GM12878 (cell line): ENCODE results near the gene PTPRU. TPM values are rescaled to one million over a fixed set of nuclear protein-coding genes. Genes with fewer than 3 reads are reported as not detected.

ENCODE experiments used
- ATAC-seq: fragments of 200-7000 bp; cut with Tn5 transposase; 3 replicates; pipeline ENCODE4 v1.9.1; 2020; ENCODE audit warnings: mild to moderate bottlenecking, moderate library complexity
- BruUV-seq: library from RNA; stranded (reverse); fragments of 400-500 nt; replicated peaks from 2 replicates; lab custom pipeline; 2021; lab: Mats Ljungman, UMichigan
- CTCF ChIA-PET: fragments of 300-600 bp; sonication (Branson Sonifier 250); formaldehyde crosslinking; extraction: SDS; loops from one replicate; lab custom pipeline; 2021; ENCODE audit warnings: inconsistent platforms; lab: Yijun Ruan, JAX
- POLR2A ChIA-PET: fragments of 350-600 bp; formaldehyde crosslinking; extraction: SDS; loops from one replicate; lab custom pipeline; 2021; ENCODE audit warnings: inconsistent platforms; lab: Charles Lee
- RAD21 ChIA-PET: fragments of 300-600 bp; sonication (Branson Sonifier 250); formaldehyde crosslinking; loops from one replicate; lab custom pipeline; 2023; ENCODE audit warnings: antibody characterized with exemption; ENCODE audit not compliant: unreplicated experiment; lab: Charles Lee
- SMC1A ChIA-PET: fragments of 300-600 bp; sonication (Branson Sonifier 250); formaldehyde crosslinking; loops from one replicate; lab custom pipeline; 2023; ENCODE audit not compliant: unreplicated experiment, uncharacterized antibody; lab: Charles Lee
- DNase-seq: peaks from one replicate; pipeline ENCODE4 v3.0.0-alpha.2; 2011; ENCODE audit warnings: low read depth, low spot score
- FAIRE-seq: peaks from 3 replicates; lab custom pipeline; 2011; peaks lifted over from hg19 to GRCh38; lab: Jason Lieb, UNC
- H2AFZ ChIP-seq: 2 replicates; pipeline ENCODE4 v1.6.0; 2011; ENCODE audit warnings: low read depth, low read length, control low read depth; ENCODE audit not compliant: control insufficient read depth
- H3K27ac ChIP-seq: 2 replicates; pipeline ENCODE4 v1.5.1; 2011; ENCODE audit warnings: control low read depth; ENCODE audit not compliant: control insufficient read depth, insufficient read depth
- H3K27me3 ChIP-seq, 2 experiments: replicated peaks in 1 of 2; 2 replicates each; pipeline versions ENCODE4 v1.6.0 to v1.6.1; 2011; ENCODE audit warnings: low read length in 1 of 2; ENCODE audit not compliant: control insufficient read depth in 2 of 2, insufficient read depth in 2 of 2
- H3K36me3 ChIP-seq, 2 experiments: 2 replicates each; pipeline ENCODE4 v1.5.1; 2011; ENCODE audit warnings: low read length in 1 of 2; ENCODE audit not compliant: control insufficient read depth in 2 of 2, insufficient read depth in 2 of 2
- H3K4me1 ChIP-seq: 2 replicates; pipeline ENCODE4 v1.6.1; 2011; ENCODE audit warnings: mild to moderate bottlenecking, low read length, moderate library complexity, mixed read lengths; ENCODE audit not compliant: control insufficient read depth, insufficient read depth
- H3K4me2 ChIP-seq: 2 replicates; pipeline ENCODE4 v1.6.0; 2011; ENCODE audit warnings: control low read depth; ENCODE audit not compliant: control insufficient read depth, insufficient read depth
- H3K4me3 ChIP-seq: fragments of 200-600 bp; sonication (generic); 2 replicates; pipeline ENCODE4 v1.5.1; 2016
- H3K79me2 ChIP-seq: 2 replicates; pipeline ENCODE4 v1.6.0; 2011; ENCODE audit warnings: low read length; ENCODE audit not compliant: control insufficient read depth, insufficient read depth
- H3K9ac ChIP-seq: 2 replicates; pipeline ENCODE4 v1.8.0; 2011; ENCODE audit warnings: low read length, control low read depth, mixed read lengths; ENCODE audit not compliant: control insufficient read depth, insufficient read depth
- H3K9me3 ChIP-seq: replicated peaks from 3 replicates; pipeline ENCODE4 v1.5.1; 2011; ENCODE audit warnings: mild to moderate bottlenecking, low read length; ENCODE audit not compliant: control insufficient read depth, insufficient read depth
- H4K20me1 ChIP-seq: 2 replicates; pipeline ENCODE4 v1.6.0; 2011; ENCODE audit not compliant: control insufficient read depth, insufficient read depth
- BACH1 ChIP-seq: fragments of 450-650 bp; IDR thresholded peaks from 2 replicates; pipeline ENCODE4 v1.6.1; 2017; ENCODE audit warnings: mild to moderate bottlenecking, borderline replicate concordance
- MLLT1 ChIP-seq: fragments of 450-650 bp; IDR thresholded peaks from 2 replicates; pipeline ENCODE4 v1.6.1; 2016; ENCODE audit warnings: mild to moderate bottlenecking
- MYC ChIP-seq: IDR thresholded peaks from 2 replicates; pipeline ENCODE4 v1.6.1; 2011; ENCODE audit warnings: mild to moderate bottlenecking, low read length, moderate library complexity, inconsistent platforms; ENCODE audit not compliant: insufficient read depth, insufficient replicate concordance, insufficient read length, severe bottlenecking
- PAX5 ChIP-seq: IDR thresholded peaks from 2 replicates; pipeline ENCODE4 v1.6.1; 2011; ENCODE audit warnings: low read depth, low read length, borderline replicate concordance
- ZSCAN29 ChIP-seq: fragments of 450-650 bp; IDR thresholded peaks from 2 replicates; pipeline ENCODE4 v1.6.1; 2017; ENCODE audit warnings: mild to moderate bottlenecking, moderate library complexity
- WGBS: methylation state at CpG from one replicate; pipeline ENCODE4 v1.1.6; 2016; ENCODE audit warnings: low lambda C conversion rate; ENCODE audit not compliant: insufficient replicate concordance, insufficient coverage; ENCODE audit errors: missing lambda C conversion rate; 5-methylcytosine and 5-hydroxymethylcytosine counted together
- in situ Hi-C: fragments of 300-500 bp; cut with MboI; formaldehyde crosslinking; loops from 9 replicates; pipeline ENCODE4 v1.14.3; 2018; ENCODE audit warnings: mixed read lengths
- intact Hi-C: fragments of 100-400 bp; cut with micrococcal nuclease; formaldehyde crosslinking; loops from one replicate; pipeline ENCODE4 v1.14.2; 2022; ENCODE audit not compliant: unreplicated experiment
- polyA plus RNA-seq, 11 experiments: library from polyadenylated mRNA; depleted of rRNA in 4 of 11; unstranded in 6 of 11; stranded (reverse) in 5 of 11; fragments of >200 nt; fragmentation: Nextera tagmentation in 4 of 11; fragmentation: Illumina TruSeq in 1 of 11; extraction: Ambion mirVana in 4 of 11; extraction: Trizol in 1 of 11; gene quantifications; 1 replicate in 1 of 11; 2 replicates in 10 of 11; pipeline versions ENCODE4 v1.2.1 to v1.2.3, GENCODE V29; 2011 to 2016; ENCODE audit warnings: inconsistent platforms in 2 of 11, missing spikeins in 2 of 11, low read depth in 1 of 11
- total RNA-seq, 4 experiments: library from RNA; depleted of rRNA in 3 of 4; stranded (reverse); fragments of >200 nt in 3 of 4; fragmentation: Illumina TruSeq in 1 of 4; extraction: Trizol in 1 of 4; gene quantifications; 2 replicates each; pipeline versions ENCODE4 v1.2.1 to v1.2.3, GENCODE V29; 2013 to 2021

Gene PTPRU
- total and polyA plus RNA-seq, 10 of the 15 experiments (the other 5 are each of a cell fraction or from before 2014, with no cell fraction given): 0.04 to 2.5 (median 0.73) TPM

- in situ Hi-C loops: no loop called here
- no peak for FAIRE-seq
Measured at GRCh38 chr1:29269382-29269781, 33.1 kb downstream of the PTPRU start.

GRCh38 chr1:29270929-29271521 is 34.7 kb downstream of the PTPRU start:
- ATAC-seq: no peak
- no peak for TF ChIP-seq BACH1
- TF ChIP-seq ZSCAN29: no peak
- no peak for TF ChIP-seq MYC
- Histone ChIP-seq H3K36me3 (no peaks in the 10 kb centered on the region), H3K4me2 (no peak overlapping the region), H2AFZ (no peak overlapping the region), H3K9ac (no peak overlapping the region), H3K27ac (no peak overlapping the region), H3K4me1 (no peaks in the 10 kb centered on the region), H4K20me1 (no peaks in the 10 kb centered on the region), H3K4me3 (no peak overlapping the region), H3K9me3 (no peaks in the 10 kb centered on the region), H3K27me3 (peaks cover 0 to 2% of the 10 kb centered on the region in 2 experiments; a peak in 2 of 4 replicates), H3K79me2 (no peaks in the 10 kb centered on the region)
- BruUV-seq: no TSS peak
- no peak for FAIRE-seq
- in situ Hi-C loops (no loop called here), intact Hi-C loops (no loop called here)
- POLR2A ChIA-PET: no interaction called here
- 2% methylated on average over 3 of the region's 3 CpGs for WGBS
- SMC1A ChIA-PET: no interaction called here
- RAD21 ChIA-PET: no interaction called here
- CTCF ChIA-PET: no interaction called here
- DNase-seq: no peak

More at GRCh38 chr1:29269382-29269781, 33.1 kb downstream of the PTPRU start:
- no TSS peak for BruUV-seq
- ChIA-PET CTCF (interaction anchor here (0.6 kb wide), 1 partner anchor 14 kb away, joined by 4 read pairs; no protein-coding TSS in a partner anchor), POLR2A (no interaction called here), RAD21 (interaction anchor here (0.6 kb wide), 1 partner anchor 29 kb away, joined by 5 read pairs; no protein-coding TSS in a partner anchor), SMC1A (no interaction called here)
- Histone ChIP-seq H3K27me3 (peaks cover 0 to 2% of the 10 kb centered on the region in 2 experiments; a peak in 2 of 4 replicates), H3K4me2 (no peak overlapping the region), H3K4me1 (no peaks in the 10 kb centered on the region), H3K27ac (no peak overlapping the region), H3K9me3 (no peaks in the 10 kb centered on the region), H2AFZ (no peak overlapping the region), H4K20me1 (no peaks in the 10 kb centered on the region), H3K9ac (no peak overlapping the region), H3K4me3 (no peak overlapping the region), H3K36me3 (no peaks in the 10 kb centered on the region), H3K79me2 (no peaks in the 10 kb centered on the region)
- DNase-seq (no peak), ATAC-seq (no peak)
- 68% methylated on average over 8 of the region's 8 CpGs for WGBS
- no peak for TF ChIP-seq PAX5
- TF ChIP-seq MLLT1: no peak
- intact Hi-C loops: no loop called here
